H1 (cell line): ENCODE results near the gene PRSS53. TPM values are rescaled to one million over a fixed set of nuclear protein-coding genes. Genes with fewer than 3 reads are reported as not detected.

Experiments used
- BACH1 ChIP-seq: IDR thresholded peaks from 2 replicates; pipeline ENCODE4 v1.6.1; 2012; ENCODE audit warnings: low read length, improper control_type of control experiment
- BRCA1 ChIP-seq: IDR thresholded peaks from 2 replicates; pipeline ENCODE4 v1.6.1; 2012; ENCODE audit warnings: low read depth, low read length, improper control_type of control experiment
- EZH2 ChIP-seq: fragments of 200-600 bp; sonication (generic); IDR thresholded peaks from 2 replicates; pipeline ENCODE4 v1.7.1; 2012; ENCODE audit warnings: low read depth, mild to moderate bottlenecking, moderate library complexity, low read length, inconsistent platforms; ENCODE audit not compliant: severe bottlenecking
- KDM5A ChIP-seq: fragments of 200-600 bp; IDR thresholded peaks from 2 replicates; pipeline ENCODE4 v1.7.1; 2012; ENCODE audit warnings: mild to moderate bottlenecking, low read length, inconsistent platforms, mixed read lengths
- NRF1 ChIP-seq: IDR thresholded peaks from 2 replicates; pipeline ENCODE4 v1.6.1; 2011; ENCODE audit warnings: mild to moderate bottlenecking, low read depth, low read length, improper control_type of control experiment
- PHF8 ChIP-seq: fragments of 200-600 bp; sonication (generic); conservative IDR thresholded peaks from 2 replicates; pipeline ENCODE4 v1.7.1; 2012; ENCODE audit warnings: low read depth, mild to moderate bottlenecking, inconsistent platforms, low read length, moderate library complexity
- RAD21 ChIP-seq, 2 experiments: IDR thresholded peaks in 1 of 2; conservative IDR thresholded peaks in 1 of 2; 2 replicates each; pipeline ENCODE4 v1.6.1; 2011; ENCODE audit warnings: low read depth in 2 of 2, low read length in 2 of 2, improper control_type of control experiment in 1 of 2, inconsistent platforms in 1 of 2, mild to moderate bottlenecking in 1 of 2, moderate library complexity in 1 of 2
- RXRA ChIP-seq: IDR thresholded peaks from 2 replicates; pipeline ENCODE4 v1.6.1; 2011; ENCODE audit warnings: low read depth, mild to moderate bottlenecking, low read length, moderate library complexity; ENCODE audit not compliant: insufficient read depth
- SP4 ChIP-seq: IDR thresholded peaks from 2 replicates; pipeline ENCODE4 v1.6.1; 2012; ENCODE audit warnings: low read length, inconsistent platforms
- TAF7 ChIP-seq: optimal IDR thresholded peaks from 2 replicates; pipeline ENCODE3; 2011; ENCODE audit warnings: low read depth, mild to moderate bottlenecking, inconsistent platforms, low read length, moderate library complexity, borderline replicate concordance
- polyA plus RNA-seq, 7 experiments: library from polyadenylated mRNA; depleted of rRNA in 3 of 7; stranded (reverse) in 5 of 7; unstranded in 2 of 7; fragments of >200 nt in 5 of 7; fragments of 200-250 nt in 2 of 7; gene quantifications; 1 replicate in 5 of 7; 2 replicates in 1 of 7; 4 replicates in 1 of 7; pipeline versions ENCODE4 v1.2.1 to v1.2.3, GENCODE V29; 2011 to 2013; ENCODE audit warnings: missing spikeins in 2 of 7, mixed read lengths in 2 of 7
- total RNA-seq: library from RNA; stranded (reverse); fragmentation: NEBNext Ultra II Directional; extraction: Animal tissue kit (Norgen Biotek cat#: 25700); gene quantifications from 2 replicates; pipeline ENCODE4 v1.2.1, GENCODE V29; 2021
- TF ChIP-seq, protein P1 (sequence below): fragments of 300-600 bp; sonication (generic); IDR thresholded peaks from 2 replicates; pipeline ENCODE4 v1.7.1; 2012; ENCODE audit warnings: low read length, moderate library complexity, mild to moderate bottlenecking, inconsistent platforms; ENCODE audit not compliant: insufficient replicate concordance
- TF ChIP-seq, protein P2 (sequence below): IDR thresholded peaks from 2 replicates; pipeline ENCODE4 v1.6.1; 2012; ENCODE audit warnings: inconsistent platforms

Gene PRSS53
- total and polyA plus RNA-seq, 2 of the 8 experiments (the other 6 are each of a cell fraction or from before 2014, with no cell fraction given), result 1.7 to 2.6 TPM

DNA sequence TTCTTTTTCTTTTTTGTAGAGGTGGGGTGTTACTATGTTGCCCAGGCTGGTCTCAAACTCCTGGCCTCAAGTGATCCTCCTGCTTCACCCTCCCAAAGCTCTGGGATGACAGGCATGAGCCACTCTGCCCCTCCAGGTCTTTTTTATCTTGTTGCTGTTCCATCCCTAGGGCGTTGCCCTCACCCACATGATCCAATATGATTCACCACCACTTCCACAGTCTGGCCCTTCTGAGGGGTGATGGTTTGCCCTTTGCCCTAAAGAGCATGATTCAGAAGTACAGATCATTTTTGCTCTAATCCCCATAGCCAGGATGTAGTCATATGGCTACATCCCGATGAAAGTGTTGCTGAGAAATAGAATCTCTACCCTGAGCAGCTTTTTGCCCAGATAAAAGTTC, 36.6 kb downstream of the PRSS53 start (continued):
- TF ChIP-seq, protein P1, sequence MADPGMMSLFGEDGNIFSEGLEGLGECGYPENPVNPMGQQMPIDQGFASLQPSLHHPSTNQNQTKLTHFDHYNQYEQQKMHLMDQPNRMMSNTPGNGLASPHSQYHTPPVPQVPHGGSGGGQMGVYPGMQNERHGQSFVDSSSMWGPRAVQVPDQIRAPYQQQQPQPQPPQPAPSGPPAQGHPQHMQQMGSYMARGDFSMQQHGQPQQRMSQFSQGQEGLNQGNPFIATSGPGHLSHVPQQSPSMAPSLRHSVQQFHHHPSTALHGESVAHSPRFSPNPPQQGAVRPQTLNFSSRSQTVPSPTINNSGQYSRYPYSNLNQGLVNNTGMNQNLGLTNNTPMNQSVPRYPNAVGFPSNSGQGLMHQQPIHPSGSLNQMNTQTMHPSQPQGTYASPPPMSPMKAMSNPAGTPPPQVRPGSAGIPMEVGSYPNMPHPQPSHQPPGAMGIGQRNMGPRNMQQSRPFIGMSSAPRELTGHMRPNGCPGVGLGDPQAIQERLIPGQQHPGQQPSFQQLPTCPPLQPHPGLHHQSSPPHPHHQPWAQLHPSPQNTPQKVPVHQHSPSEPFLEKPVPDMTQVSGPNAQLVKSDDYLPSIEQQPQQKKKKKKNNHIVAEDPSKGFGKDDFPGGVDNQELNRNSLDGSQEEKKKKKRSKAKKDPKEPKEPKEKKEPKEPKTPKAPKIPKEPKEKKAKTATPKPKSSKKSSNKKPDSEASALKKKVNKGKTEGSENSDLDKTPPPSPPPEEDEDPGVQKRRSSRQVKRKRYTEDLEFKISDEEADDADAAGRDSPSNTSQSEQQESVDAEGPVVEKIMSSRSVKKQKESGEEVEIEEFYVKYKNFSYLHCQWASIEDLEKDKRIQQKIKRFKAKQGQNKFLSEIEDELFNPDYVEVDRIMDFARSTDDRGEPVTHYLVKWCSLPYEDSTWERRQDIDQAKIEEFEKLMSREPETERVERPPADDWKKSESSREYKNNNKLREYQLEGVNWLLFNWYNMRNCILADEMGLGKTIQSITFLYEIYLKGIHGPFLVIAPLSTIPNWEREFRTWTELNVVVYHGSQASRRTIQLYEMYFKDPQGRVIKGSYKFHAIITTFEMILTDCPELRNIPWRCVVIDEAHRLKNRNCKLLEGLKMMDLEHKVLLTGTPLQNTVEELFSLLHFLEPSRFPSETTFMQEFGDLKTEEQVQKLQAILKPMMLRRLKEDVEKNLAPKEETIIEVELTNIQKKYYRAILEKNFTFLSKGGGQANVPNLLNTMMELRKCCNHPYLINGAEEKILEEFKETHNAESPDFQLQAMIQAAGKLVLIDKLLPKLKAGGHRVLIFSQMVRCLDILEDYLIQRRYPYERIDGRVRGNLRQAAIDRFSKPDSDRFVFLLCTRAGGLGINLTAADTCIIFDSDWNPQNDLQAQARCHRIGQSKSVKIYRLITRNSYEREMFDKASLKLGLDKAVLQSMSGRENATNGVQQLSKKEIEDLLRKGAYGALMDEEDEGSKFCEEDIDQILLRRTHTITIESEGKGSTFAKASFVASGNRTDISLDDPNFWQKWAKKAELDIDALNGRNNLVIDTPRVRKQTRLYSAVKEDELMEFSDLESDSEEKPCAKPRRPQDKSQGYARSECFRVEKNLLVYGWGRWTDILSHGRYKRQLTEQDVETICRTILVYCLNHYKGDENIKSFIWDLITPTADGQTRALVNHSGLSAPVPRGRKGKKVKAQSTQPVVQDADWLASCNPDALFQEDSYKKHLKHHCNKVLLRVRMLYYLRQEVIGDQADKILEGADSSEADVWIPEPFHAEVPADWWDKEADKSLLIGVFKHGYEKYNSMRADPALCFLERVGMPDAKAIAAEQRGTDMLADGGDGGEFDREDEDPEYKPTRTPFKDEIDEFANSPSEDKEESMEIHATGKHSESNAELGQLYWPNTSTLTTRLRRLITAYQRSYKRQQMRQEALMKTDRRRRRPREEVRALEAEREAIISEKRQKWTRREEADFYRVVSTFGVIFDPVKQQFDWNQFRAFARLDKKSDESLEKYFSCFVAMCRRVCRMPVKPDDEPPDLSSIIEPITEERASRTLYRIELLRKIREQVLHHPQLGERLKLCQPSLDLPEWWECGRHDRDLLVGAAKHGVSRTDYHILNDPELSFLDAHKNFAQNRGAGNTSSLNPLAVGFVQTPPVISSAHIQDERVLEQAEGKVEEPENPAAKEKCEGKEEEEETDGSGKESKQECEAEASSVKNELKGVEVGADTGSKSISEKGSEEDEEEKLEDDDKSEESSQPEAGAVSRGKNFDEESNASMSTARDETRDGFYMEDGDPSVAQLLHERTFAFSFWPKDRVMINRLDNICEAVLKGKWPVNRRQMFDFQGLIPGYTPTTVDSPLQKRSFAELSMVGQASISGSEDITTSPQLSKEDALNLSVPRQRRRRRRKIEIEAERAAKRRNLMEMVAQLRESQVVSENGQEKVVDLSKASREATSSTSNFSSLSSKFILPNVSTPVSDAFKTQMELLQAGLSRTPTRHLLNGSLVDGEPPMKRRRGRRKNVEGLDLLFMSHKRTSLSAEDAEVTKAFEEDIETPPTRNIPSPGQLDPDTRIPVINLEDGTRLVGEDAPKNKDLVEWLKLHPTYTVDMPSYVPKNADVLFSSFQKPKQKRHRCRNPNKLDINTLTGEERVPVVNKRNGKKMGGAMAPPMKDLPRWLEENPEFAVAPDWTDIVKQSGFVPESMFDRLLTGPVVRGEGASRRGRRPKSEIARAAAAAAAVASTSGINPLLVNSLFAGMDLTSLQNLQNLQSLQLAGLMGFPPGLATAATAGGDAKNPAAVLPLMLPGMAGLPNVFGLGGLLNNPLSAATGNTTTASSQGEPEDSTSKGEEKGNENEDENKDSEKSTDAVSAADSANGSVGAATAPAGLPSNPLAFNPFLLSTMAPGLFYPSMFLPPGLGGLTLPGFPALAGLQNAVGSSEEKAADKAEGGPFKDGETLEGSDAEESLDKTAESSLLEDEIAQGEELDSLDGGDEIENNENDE, result no peak
- TF ChIP-seq SP4 (no peak), PHF8 (no peak), EZH2 (no peak), BACH1 (no peak), BRCA1 (no peak), RAD21 (IDR thresholded peaks at IDR 0.05 in 1 of 2, conservative IDR thresholded peaks at IDR 0.05 in 1 of 2; ENCODE audit: low read depth in 2 of 2, low read length in 2 of 2) (no peak), RXRA (no peak), NRF1 (no peak), KDM5A (no peak), TAF7 (no peak)
- TF ChIP-seq, protein P2, sequence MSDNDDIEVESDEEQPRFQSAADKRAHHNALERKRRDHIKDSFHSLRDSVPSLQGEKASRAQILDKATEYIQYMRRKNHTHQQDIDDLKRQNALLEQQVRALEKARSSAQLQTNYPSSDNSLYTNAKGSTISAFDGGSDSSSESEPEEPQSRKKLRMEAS, result no peak
